Tongue (tissue), 2 donors: ENCODE data around the gene R3HDM2. TPM values are rescaled to one million over a fixed set of nuclear protein-coding genes. Genes with fewer than 3 reads are reported as not detected.
A peak's percentile ranks its signal among the peaks of the same experiment; 100 is the strongest.

Experiments
- DNase-seq: peaks from one replicate; pipeline ENCODE4 v3.0.0-alpha.2; 2015
- total RNA-seq: library from RNA; depleted of rRNA; stranded (reverse); fragments of >200 nt; gene quantifications from one replicate; pipeline ENCODE4 v1.2.3, GENCODE V29; 2014

The R3HDM2 gene
- total RNA-seq: 40.0 TPM

- DNase-seq: peak; percentile 98
These were observed at the start of gene R3HDM2 for GRCh38 chr12:57430931-57431566. TSS of gene R3HDM2 (minus strand) at chr12:57431043. CDS start at chr12:57310428, 120,615 bp downstream.

GRCh38 chr12:57479376-57480115 is 48.7 kb upstream of the R3HDM2 start, which contains the start of gene ARHGAP9:
TSS of gene ARHGAP9 (minus strand) at chr12:57479866. CDS start at chr12:57479406, 460 bp downstream.
- DNase-seq: no peak

GRCh38 chr12:57479043-57479375 is 48.2 kb upstream of the R3HDM2 start:
- DNase-seq: no peak

DNA sequence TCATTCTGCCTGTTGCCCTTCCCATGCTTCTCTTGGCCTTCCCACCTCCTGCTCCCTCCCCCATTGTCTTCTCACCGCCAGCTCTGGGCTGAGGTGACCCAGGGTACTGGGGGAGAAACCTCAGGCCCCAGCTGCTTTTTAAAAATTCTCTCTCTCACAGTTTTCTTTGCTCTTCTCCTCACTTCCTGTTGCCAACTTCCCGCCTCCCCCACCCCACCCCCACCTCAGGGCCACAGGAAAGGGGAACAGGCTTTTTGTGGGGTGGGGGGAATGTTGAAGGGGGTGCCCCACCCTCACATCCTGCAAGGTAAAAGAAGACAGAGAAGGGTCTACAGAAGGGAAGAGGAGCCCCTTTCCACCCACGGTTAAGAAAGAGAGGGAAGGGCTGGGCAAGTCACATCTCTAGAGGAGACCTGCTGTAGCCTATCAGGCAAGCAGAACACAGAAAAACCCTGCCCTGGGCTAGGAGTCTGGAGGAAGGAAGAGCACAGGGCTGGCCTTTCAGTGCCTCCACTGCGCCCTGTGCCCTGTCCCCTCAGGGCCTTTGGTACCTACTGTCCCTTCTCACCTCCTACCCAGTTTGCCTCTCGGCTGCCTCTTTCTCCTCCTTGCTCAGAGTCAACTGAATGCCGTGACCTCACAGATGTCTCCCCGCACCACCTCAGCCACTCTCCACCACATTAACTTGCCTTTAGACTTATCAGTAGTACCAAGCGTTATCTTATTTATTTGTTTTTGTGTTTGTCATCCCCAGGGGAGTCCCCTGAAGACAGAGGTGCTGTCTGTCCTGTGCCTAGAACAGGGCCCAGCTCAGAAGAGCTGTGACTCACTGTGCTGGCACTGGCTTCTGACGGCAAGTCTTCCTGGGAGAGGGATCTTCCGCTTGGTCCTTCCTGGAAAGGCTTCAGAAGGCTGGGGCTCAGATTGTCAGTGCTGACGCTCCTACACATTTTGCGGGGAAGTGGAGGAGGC is 47.2 kb upstream of the R3HDM2 start:
- no peak for DNase-seq

DNA sequence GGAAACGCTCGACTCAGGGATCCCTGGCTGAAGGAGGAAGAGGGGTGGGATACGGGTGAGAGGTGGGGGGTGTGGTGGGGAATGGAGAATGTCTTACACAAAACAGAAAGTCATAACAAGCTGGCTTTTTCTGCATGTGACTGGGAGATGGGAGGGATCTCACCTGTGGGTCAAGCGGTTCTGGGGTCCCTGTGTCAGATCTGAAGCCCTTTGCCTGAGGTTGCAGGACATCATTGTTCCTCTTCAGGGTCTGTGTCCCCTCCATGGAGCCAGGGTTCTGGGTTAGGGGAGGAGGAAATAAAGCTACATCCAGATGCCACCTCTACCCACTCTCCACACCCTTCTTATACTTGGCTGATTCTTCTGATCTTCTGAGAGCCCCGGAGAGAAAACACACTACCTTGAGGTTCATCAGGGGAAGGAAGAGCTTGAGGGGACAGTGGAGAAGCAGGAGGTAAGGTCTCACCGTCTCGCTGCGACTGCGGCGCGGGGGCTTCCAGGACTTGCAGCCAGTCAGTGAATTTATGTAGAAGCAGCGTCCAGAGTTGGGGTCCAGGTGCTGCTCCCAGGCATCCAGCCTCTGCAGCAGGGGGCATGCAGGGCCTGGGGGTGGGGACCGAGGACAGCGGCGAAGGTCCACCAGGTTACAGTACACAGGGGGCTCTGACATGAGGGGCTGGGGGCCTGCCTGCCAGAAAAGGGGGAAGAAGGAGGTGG is 46.3 kb upstream of the R3HDM2 start:
- DNase-seq: no peak

DNA sequence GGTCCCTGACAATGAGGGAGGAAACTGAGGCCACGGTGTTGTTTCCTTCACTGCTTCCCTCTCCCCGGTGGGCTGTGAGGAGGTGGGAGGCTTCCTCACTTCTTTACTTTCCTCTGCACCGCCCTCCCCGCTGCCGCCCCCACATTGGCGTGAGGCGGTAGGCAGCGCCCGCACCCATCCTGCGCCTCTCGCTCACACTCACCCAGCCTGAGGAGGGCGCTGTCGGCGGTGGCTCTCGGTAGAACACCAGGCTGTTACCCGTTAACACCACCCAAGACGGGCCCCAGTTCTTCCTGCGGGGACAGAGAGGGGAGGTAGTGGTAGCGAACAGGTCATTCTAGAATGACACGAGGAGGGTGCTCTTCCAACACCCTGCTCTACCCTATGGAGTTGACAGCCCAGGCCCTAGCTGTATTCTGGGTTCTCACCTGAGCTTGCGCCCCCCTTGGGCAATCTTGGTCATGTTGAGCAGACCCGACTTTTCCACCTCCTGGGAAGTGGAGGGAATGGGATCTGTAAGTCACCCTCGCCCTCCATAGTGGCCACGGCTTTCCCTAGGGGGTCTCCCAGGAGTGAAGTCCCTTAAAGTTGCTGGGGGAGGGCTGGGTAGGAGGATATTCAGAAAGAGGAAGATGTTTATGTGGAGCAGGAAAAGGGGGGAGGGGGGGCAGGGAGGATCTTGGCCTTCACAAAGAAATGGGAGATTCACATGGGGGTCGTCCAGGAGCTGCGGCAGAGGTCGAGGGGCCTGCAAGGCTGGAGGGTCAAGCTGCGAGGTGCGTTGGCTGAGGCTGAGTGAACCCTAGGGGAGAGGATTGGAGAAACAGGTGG is 45.5 kb upstream of the R3HDM2 start:
- no peak for DNase-seq

DNA sequence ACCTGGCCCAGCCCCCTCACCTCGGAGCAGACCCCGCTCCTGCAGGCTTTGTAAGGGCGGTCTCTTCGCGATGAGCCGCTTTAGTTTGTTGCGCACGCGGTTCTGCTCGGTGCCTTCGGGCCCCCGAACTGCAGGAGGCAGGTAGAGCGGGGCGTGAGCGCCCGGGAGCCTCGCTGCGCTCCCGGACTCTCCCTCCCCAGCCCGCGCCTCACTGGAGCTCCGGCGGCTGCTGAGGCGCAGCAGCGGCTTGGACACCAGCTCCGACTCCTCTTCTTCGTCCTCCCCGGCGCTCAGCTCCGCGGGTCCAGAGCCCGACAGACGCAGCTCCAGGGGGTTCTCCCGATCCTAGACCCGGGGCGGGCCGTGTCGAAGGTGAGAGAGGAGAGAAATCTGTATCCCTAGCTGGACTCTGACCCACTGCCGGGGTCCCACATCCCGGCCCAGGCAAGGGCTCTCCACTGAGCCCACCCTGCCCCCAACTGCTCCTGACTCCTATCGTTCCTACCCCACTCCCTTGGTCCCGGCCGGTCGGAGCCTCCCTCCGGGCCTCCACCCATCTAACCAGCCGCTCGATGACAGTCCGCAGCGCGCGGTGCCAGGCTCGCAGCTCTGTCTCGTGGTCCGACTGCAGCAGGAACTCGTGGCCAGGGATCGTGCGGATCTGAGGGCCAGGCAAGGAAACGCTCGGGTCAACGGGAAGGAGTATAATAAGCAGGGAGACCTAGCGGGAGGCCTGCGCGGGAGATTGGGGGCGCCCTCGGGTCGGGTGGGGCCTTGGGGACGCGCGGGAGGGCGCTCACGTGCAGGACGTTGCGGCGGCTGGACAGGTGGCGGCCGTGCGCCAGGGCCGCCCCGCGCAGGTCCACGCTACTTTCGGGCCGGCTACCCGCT is 44.7 kb upstream of the R3HDM2 start:
- no peak for DNase-seq

GRCh38 chr12:57474862-57475261 is 44.0 kb upstream of the R3HDM2 start:
- DNase-seq: no peak

DNA sequence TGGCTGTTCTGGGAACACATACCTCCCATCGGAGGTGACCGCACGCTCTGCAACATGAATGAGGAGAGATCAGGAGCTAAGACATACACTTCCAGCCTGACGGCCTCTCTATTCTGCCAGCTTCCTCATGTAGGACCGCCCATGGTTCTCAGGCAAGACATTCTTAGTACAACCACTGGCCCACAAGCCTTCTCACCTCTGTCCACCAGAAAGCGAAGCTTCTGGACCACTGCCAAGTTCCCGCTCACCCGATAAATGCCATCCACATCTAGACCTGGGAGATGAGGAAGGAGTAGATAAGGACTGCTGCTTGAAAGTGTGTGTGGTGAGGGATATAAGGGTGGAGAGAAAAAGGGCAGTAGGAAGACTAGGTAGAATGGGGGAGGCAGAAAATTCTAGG is 43.6 kb upstream of the R3HDM2 start:
- DNase-seq: no peak

- DNase-seq: no peak
These were observed 43.0 kb upstream of the R3HDM2 start for GRCh38 chr12:57473886-57474285.

- DNase-seq: no peak
These were observed 42.5 kb upstream of the R3HDM2 start for GRCh38 chr12:57473392-57473791.

DNA sequence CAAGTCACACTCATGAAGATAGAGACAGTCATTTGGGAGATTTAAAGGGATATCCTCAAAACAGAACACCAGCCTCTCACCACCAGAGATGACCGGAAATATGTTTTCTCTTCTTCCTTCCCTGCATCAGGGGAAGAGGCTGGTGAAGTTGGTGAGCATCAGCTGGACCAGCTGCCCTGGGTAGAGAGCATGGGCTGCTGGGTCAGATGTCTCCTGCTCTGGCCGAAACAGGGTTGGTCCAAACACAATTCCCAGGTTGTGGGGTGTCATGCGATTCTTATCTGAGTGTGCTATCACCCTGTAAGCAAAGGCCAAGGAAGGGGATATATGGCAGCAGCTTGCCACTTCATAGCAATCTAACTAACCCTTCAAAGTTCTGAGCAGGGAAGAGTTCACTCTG is 41.5 kb upstream of the R3HDM2 start:
- no peak for DNase-seq

- DNase-seq: no peak
These were observed 40.8 kb upstream of the R3HDM2 start for GRCh38 chr12:57471661-57472060.

DNA sequence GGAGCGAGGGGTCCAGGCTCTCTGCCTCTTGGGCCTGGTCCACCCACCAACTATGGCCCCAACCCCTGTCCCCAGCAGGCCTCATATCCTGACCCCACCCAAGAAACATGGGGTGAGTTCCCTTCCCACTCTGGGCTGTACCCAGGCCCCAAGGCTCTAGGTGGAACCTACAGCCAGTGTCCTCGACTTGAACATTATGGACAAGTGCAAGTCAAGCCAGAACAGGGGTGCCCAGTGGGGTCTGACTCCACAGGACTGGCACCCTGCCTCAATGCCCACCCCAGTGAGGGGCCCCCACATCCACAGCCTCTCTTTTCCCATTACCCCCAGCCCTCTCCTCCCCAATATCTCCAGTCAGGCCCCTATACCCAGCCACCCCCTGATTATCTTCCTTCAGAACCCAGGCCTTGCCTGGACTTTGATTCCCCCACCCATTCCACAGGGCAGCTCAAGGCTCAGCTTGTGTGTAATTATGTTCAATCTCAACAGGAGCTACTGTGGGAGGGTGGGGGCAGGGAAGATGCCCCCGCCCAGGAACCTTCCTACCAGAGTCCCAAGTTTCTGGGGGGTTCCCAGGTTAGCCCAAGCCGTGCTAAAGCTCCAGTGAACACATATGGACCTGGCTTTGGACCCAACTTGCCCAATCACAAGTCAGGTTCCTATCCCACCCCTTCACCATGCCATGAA is 40.3 kb upstream of the R3HDM2 start:
- no peak for DNase-seq

- no peak for DNase-seq
These were observed 39.6 kb upstream of the R3HDM2 start for GRCh38 chr12:57470286-57470969.

DNA sequence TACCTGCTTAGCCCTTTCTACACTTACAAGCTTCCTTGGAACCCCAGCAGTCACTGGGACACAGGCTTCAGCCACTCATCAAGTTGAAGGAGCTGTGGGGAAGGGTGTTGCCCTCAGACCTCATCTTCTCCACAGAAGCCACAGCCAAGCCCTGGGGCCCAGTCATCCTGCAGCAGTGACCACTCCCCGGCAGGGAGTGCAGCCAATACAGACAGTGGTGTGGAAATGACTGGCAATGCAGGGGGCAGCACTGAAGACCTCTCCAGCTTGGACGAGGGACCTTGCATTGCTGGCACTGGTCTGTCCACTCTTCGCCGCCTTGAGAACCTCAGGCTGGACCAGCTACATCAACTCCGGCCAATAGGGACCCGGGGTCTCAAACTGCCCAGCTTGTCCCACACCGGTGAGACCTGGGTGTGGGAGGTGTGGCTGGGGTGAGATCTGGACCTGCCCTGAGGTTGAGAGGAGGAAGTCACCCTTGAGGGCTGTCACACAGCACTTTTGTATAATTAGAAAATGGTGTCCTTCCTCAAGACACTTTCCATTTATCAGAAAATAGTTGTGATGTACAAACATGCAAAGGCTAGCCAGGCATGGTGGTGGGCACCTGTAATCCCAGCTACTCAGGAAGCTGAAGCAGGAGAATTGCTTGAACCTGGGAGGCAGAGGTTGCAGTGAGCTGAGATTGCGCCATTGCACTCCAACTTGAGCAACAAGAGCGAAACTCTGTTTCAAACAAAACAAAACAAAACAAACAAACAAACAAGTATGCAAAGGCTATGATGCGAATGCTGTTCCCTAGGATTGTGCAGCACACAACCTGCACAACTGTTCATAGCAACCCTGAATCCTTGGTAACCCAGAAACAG is 38.7 kb upstream of the R3HDM2 start:
- DNase-seq: no peak

DNA sequence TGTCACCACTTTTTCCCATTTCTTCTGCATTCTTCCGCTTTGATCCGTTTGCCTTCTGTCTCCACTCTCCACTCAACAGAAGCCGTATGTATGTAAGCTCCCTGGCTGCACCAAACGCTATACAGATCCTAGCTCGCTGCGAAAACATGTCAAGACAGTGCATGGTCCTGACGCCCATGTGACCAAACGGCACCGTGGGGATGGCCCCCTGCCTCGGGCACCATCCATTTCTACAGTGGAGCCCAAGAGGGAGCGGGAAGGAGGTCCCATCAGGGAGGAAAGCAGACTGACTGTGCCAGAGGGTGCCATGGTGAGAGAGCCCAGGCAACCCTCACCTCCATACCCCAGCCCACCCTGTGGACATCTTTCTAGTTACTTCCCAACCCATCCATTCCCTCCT is 37.1 kb upstream of the R3HDM2 start:
- no peak for DNase-seq
